GM21786 (cell line): ENCODE measurements around the gene RABGAP1L.

ENCODE experiments used
- ATAC-seq: cut with Tn5 transposase; IDR thresholded peaks from one replicate; pipeline ENCODE4 v1.9.1; 2021; ENCODE audit not compliant: unreplicated experiment

The RABGAP1L gene

DNA sequence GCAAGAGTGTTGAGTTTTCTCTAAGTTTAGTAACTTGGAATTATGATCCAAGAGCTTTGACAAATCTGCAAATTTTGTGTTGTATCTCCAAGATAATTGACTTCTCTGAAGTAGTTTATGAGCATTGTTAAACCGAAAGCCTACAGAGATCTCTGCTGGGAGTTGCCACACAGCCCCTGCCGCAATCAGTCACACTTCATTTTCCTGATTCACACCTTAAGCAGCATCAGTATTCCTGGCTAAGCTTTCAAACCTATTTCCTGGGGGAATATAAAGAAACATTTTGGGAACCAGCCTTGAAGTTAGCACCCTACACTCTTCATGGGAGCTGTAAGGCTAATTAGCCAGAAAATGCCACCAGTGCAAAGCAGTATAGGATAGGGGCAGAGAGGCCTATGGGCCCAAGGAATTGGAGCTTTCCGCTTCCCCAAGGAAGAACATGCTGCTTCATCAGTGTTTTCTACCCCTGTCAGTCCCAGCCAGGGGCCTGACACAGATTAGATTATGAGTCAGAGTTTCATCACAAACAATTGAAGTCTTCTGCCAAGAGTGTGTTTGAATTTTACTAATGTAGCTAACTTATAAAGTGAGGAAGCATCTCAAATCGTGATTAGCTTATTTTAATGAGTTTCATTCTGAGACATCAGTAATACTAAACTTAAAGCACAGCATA is 817.3 kb downstream of the RABGAP1L start:
- no peak for ATAC-seq

- no peak for ATAC-seq
These were observed 823.8 kb downstream of the RABGAP1L start for GRCh38 chr1:174982971-174983689.

GRCh38 chr1:174984952-174985351 is 825.6 kb downstream of the RABGAP1L start:
- ATAC-seq: no peak

DNA sequence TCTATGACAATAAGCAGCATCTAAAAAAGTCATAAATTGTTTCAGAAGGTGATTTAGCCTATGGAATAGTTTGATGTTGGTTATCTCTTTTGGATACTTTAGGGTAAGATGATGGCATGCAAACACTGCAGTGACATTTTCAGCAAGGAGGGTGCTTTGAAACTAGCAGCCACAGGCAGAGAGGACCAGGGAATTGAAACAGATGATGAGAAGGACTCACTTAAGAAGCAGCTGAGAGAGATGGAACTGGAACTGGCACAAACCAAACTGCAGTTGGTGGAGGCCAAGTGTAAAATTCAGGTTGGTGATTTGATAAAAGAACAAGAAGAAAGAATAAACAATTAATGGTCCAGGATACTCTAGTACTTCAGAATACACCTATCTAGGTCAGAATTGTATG is 829.2 kb downstream of the RABGAP1L start:
- ATAC-seq: peak; percentile 39

GRCh38 chr1:174988986-174989385 is 829.7 kb downstream of the RABGAP1L start:
- peak; percentile 76 for ATAC-seq

DNA sequence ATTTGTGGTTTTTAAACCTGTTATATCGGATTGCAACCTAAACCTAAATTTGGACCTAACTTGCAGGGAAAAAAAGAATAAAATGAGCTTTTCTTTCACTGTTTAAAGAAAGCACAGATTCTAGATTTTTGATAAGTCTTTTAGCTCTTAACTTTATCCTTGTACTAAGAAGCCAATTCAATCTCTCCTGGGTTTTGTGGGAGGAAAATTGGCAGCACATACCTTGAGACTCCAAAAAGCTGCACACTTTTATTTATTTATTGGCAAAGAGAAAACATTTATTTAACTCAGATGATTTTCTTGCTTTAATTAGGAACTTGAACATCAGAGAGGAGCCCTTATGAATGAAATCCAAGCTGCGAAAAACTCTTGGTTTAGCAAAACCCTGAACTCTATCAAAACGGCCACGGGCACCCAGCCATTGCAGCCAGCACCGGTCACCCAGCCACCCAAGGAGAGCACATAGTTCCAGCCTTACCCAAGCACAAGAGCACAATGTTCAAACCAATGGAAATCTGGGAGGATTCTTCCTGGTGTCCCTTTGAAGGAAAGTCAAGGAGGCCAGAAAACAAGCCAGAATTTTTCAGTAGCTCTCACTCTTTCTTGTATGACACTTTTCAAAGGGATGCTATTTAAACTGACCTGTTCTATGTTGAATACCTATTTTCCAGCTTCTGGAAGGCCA is 830.4 kb downstream of the RABGAP1L start:
- no peak for ATAC-seq

DNA sequence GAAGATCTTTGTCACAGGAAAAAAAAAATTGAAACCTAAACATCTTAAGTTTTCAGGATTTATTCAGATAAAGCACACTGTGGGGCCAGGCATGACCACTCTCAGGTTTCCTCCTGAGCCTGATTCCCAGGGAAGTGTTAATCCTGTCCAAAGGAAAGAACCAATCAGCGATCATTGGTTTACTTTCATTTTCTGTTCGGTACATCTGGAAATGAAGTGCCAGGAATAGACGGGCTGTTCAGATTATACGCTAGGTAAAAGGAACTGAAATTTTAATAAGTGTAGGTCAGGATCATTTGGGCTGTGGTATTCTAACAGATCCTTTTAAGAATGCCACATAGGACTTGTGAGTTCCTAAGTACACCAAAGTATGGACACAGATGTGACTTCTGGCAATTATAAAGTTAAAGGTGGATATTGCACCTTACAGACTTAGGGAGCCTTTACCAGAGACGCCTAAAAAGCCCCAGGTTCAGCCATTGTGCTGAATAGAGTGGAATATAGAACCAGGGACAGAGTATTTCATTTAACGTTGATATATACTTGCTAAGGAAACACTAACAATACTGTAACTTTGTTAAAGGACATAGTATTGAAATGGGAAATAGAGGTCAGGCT is 831.2 kb downstream of the RABGAP1L start:
- no peak for ATAC-seq

GRCh38 chr1:174991473-174991872 is 832.2 kb downstream of the RABGAP1L start:
- ATAC-seq: no peak

GRCh38 chr1:174995121-174995520 is 835.8 kb downstream of the RABGAP1L start:
- no peak for ATAC-seq

DNA sequence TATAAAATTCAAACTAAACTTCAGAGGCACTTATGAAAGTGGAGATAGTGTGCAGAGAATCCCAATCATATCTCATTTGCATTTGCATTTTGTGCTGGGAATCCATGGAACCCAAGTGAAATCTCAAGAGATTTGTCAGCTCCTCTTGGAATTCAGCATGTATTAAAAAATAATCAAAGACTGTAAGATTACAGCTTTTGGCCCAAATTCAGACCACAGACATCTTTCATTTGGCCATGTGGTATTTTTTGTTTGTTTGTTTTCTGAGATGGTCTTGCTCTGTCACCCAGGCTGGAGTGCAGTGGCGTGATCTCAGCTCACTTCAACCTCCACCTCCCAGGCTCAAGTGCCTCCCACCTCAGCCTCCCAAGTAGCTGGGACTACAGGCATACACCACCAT is 836.6 kb downstream of the RABGAP1L start:
- no peak for ATAC-seq

- no peak for ATAC-seq
These were observed 837.2 kb downstream of the RABGAP1L start for GRCh38 chr1:174996476-174996875.

- ATAC-seq: no peak
These were observed 837.7 kb downstream of the RABGAP1L start for GRCh38 chr1:174997041-174997440.

DNA sequence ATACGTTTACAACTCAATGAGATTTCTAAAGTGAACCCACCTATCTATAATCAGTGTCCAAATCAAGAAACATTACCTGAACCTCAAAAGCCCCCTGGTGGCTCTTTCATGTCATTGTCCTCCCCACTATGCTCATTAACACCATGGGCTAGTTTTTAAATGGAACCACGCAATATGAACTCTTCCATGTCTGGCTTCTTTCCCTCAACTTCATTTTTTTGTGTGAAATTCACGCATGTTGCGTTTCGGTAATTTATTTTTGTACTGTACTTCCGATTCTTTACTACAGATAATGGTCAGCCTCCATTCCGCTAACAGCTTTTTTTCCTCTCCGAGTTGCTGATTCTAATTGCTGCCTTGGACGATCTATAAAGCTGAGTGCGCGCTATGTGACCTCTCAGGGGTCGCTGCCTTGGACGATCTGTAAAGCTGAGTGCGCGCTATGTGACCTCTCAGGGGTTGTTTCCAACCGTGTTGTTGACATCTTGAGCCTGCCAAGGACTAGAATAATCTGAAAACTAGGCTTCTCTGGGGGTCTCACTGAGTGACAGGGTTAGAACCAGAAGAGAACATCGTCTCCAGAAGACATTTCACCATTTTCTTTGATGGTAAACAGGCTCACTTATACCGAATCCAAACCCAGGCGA is 839.4 kb downstream of the RABGAP1L start:
- ATAC-seq: no peak

GRCh38 chr1:174999216-174999935 is 840.1 kb downstream of the RABGAP1L start:
- peak; percentile 82 for ATAC-seq

DNA sequence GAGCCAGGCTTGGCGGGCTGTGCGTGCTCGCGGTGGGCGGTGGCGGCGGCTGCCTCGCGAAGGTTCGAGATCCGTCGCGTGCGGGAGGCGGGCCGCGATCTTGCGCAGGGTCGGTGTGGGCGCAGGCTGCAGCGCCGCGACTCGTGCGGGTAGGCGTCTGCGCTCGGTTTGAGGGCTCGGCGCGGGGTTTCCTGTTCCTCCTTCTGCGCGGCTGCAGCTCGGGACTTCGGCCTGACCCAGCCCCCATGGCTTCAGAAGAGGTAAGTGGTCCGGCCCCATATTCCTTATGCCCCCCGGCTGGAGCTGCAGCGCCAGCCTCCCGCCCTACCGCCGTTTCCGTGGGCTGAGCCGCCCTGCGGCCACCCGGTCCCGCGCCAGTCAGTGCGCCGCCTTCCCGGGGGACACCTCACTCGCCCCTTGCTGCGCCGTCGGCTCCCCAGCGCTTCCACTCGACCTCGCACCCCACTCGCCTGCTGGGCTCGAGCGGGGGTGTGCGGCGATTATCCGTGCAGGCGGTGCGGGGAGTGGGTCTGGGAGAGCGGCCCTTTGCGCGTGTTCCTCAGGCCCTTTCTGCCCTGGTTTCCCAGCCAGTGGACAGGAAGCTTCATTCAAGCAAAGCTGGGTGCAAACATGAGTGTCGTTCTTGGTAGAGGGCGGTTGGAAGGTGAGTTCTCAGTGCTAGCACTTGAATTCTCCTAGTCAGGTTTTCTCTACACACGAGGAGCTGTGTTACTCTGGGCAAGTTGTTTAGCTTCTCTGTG is 840.8 kb downstream of the RABGAP1L start, which contains the start of gene CACYBP:
CACYBP (plus strand) TSS at position 12 of the 761 bp plus-strand sequence; CDS start at position 246, 234 bp downstream.
- ATAC-seq: peak; percentile 0

GRCh38 chr1:175000697-175001187 is 841.4 kb downstream of the RABGAP1L start:
- ATAC-seq: no peak

GRCh38 chr1:175002910-175003517 is 843.7 kb downstream of the RABGAP1L start:
- no peak for ATAC-seq

DNA sequence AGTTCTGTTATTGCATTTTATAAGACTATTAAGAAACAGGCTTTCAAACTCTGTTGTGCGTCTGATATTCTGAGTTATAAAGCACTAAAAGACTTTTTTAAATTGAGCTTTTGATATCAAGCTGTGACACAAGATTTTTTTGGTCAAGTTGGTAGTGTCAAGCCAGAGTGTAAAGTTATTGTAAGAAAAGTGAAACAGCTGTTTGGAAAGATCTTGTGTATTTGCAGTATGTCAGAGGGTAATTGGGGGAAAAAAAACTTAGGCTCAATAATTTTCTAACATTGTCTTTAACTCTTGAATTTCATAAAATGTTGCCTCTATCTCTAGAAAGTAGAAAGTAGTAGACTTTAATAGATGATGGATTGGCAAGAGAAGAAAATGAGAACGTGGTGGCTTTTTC is 844.2 kb downstream of the RABGAP1L start:
- ATAC-seq: no peak
